ENCODE data around the gene OPA1.
"Not testable (repeated sequence)": the region's sequence is repeated elsewhere in the genome, so short reads cannot be mapped to it uniquely, and the experiment has no call there.

The OPA1 gene

DNA sequence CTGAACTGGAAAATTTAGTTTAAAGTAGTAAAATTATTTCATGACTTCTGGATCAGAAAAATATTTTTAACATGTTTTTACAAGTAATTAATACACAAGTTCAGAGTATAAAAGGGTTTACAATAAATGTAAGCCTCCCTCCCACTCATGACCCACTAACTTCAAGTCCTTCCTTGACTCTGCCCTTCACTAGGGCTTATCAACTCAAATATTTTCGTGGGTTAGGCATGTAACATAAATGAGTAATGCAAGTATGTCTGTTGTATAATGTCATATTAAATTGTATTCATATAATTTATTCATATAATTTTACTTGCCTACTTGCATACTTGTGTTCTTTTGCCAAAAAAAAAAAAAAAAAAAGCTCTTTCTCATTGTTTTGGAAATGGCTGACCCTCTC is 3.4 kb upstream of the OPA1 start:
- no peak for ATAC-seq
- DNase-seq = no peak

DNA sequence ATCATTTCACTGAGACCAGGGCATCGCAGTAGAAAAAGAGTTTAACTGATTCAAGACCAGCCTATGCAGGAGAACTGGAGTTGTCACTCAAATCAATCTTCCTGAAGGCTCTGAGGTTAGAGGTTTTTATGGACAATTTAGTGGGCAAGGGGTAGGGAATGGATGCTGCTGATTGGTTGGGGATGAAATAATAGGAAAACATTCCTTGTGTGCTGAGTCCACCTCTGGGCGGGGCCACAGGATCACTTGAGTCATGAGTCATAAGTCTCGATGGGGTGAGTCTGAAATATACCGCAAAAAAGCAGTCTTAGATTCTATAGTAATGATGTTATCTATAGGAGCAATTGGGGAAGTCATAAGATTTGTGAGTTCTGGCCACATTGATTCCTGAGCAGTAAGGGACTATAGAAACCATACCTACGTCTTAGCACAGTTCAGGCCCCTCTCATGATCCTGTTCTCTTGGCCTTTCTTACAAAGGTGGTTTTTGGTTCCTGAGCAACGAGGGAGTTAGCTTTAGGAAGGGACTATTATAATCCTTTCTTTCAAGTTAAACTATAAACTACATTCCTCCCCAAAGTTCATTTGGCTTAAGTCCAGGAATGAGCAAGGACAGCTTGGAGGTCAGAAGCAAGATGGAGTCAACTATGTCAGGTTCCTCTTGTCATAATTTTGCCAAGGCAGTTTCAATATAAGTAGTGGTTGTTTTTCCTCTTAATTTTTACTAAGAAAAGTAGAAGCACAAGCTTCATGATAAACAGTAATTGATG is 2.7 kb upstream of the OPA1 start:
- DNase-seq = no peak
- no peak for ATAC-seq

DNA sequence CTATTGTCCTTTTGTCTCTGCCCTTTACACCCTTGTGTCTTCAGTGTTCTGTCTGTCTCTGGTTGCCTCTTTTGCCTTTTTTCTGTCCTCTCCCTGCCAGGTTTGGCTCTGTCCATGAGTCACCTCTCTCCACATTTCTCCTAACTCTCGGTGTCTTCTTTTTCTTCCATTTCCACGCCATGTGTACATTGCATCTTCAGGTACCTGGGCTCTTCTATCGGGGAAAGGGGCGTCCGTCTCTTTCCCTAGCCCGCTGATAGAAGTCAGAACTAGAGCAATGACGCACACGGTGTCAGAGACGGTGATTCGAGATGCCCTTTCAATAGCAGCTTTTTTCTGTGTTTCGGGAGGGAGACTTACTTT is 641 bp downstream of the OPA1 start:
- ATAC-seq = peak; percentile 64
- DNase-seq = peak; percentile 49

DNA sequence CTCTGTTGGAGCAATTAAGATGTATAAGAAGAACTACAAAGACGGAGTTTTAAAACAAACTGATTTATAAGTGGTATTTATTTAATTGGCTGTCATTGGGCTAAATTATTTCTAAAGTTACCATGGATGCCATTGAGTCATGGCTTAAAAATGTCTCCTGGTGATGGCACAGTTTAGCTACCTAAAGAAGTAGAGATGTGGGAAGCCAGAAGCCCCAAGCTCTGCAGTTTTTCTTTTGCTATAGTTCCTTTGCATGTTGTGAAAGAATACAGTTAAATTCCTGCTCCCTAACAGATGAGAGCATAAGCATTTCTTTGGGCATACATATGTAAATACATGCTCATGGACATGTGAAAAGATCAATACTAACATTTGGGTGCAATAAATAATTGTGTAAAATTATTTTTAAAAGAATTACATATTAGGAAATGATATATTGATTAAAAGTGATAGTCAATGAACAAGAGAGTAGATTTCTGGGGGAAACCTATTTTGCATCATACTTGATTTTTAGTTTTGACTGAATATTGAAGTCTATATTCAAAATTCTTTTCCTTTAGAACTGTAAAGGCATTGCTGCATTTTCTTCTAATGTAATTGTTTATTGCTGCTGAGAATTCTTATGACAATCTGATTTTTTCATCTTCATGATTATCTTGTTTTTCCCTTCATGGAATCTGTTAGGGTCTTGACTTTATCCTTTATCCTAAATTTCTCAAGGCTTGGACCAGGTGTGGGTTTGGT is 2.1 kb downstream of the OPA1 start:
- no peak for ATAC-seq
- DNase-seq = no peak

DNA sequence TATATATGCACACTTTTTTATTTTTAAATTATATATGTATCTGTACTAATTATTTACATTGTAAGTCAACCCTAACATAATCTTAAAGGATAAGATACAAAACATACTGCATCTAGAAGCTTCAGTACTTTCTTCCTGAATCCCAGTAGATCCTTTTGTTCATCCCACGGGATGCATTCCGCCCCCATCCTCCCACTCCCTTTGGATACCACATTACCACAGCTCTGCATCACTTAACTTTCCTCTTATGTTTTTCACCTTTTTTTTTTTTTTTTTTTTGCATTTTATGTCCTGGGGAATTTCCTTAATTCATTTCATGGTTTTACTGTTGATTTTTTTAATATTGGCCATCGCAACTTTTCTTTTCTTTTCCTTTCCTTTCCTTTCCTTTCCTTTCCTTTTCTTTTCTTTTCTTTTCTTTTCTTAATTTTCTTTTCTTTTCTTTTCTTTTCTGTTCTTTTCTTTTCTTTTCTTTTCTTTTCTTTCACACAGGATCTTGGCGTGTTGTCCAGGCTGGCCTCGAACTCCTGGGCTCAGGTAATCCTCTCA is 3.0 kb downstream of the OPA1 start:
- DNase-seq = no peak
- ATAC-seq = no peak

DNA sequence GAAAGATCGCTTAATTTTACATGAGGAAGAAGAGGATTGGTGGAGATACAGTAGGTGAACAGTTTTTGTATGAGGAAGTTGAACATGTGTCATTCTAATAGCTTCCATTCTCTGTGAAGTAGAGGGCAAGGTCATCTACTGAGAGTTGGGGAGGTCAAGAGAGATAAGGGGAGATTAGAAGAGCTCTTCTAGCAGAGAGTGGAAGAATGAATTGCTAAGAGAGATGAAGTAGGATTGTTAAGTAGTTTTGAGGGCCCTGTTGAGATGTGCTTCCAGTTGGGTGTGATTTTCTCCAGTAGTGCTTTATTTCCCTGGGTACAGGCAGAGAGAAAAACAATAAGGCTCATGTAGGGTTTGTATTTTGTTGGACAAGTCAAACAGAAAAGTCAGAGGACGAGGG is 5.2 kb downstream of the OPA1 start:
- ATAC-seq (no peak), DNase-seq (no peak)

DNA sequence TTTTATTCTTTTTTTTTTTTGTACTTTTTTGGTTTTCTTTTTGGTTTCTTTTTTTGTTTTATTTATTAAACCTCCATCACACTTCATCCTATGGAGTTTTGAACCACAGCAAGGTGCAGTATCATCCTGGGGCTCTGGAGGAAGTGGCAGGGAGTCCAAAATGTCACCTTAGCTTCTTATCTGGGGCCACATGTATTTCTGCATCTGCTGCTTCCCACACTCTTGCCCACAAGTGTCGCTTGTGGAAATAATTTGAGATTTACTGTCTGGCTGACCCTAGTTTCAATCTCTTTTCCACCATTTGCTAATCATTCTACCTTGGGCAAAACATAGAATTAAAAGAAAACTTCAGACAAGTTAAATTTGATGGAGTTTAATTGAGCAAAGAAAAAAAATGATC is 6.4 kb downstream of the OPA1 start:
- ATAC-seq = peak; percentile 66
- DNase-seq = no peak

DNA sequence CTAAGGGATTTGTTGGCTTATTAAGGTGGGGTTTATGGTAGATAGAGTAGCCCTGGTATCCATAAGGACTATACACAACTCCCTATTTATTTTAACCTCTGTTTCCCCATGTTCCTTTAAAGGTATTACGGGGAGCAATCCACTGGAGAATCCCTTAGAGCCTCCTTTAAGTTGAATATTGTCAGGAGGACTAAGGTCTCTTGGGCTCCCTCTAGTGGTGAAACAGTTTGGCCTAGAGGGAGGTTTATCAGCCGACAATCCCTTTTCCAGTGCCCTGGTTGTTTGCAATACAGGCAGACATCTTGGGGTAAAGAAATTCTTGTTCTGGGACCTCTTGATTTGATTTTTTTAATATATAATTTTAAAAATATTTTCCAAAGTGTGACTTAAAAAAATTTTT is 12.9 kb downstream of the OPA1 start:
- peak; percentile 80 for ATAC-seq
- peak; percentile 56 for DNase-seq

DNA sequence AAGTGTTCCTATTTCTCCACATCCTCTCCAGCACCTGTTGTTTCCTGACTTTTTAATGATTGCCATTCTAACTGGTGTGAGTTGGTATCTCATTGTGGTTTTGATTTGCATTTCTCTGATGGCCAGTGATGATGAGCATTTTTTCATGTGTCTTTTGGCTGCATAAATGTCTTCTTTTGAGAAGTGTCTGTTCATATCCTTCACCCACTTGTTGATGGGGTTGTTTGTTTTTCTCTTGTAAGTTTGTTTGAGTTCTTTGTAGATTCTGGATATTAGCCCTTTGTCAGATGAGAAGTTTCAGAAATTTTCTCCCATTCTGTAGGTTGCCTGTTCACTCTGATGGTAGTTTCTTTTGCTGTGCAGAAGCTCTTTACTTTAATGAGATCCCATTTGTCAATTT is 13.9 kb downstream of the OPA1 start:
- ATAC-seq, DNase-seq: not testable (repeated sequence)

DNA sequence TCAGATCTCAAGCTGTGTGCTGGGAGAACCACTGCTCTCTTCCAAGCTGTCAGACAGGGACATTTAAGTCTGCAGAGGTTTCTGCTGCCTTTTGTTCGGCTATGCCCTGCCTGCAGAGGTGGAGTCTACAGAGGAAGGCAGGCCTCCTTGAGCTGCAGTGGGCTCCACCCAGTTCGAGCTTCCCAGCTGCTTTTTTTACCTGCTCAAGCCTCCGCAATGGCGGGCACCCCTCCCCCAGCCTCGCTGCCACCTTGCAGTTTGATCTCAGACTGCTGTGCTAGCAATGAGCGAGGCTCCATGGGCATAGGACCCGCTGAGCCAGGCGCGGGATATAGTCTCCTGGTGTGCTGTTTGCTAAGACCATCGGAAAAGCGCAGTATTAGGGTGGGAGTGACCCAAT is 17.5 kb downstream of the OPA1 start:
- not testable (repeated sequence) for ATAC-seq, DNase-seq

DNA sequence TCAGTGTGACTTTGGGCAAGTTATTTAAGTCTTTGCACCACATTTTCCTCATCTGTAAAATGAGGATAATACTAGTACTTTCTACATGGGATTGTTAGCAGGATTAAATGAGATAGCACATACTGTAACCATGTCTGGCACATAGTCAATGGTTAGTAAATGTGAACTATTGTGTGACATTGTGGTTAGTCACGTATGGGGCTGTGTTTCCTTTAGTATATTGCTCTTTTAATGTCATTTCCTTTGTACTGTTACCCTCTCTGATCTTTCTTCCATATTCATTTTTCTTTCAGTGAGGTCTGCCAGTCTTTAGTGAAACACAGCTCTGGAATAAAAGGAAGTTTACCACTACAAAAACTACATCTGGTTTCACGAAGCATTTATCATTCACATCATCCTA is 21.4 kb downstream of the OPA1 start:
- DNase-seq (no peak), ATAC-seq (peak; percentile 57)

DNA sequence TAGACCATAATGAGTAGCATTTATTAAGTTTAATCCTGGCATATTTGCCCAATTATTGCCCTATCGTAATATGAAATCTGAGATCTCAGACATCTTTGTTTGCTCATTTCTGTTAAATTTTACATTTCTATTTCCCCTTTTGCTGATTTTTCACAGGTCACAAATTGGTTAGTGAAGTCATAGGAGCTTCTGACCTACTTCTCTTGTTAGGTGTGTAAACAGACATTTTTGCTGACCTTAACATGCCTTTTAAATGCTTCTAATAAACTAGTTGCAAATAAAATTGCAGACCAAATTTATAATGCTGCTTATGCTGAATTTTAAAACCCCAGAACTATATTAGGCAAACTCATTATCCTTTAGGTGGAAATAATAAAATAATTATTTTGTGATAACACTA is 24.6 kb downstream of the OPA1 start:
- ATAC-seq = no peak
- DNase-seq = no peak

DNA sequence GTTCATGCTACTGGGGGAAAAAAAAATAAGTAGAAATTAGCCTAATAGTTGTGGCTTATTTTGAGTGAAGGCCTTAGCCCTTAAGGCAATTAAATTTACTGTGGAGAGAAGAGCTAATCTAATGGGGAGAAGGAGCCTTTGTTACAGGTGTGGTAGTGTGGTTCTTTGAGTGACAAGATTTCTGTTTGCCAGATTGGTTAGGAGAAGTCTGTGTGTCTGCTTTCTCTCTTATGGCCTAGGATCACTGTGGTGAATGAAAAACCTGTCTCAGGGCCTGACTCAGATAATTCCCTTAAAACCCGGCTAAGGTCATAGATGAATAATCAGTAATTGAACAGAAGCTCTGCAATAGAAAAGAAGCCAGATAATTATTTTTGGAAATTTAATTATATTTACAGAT is 27.0 kb downstream of the OPA1 start:
- no peak for DNase-seq
- ATAC-seq = no peak

DNA sequence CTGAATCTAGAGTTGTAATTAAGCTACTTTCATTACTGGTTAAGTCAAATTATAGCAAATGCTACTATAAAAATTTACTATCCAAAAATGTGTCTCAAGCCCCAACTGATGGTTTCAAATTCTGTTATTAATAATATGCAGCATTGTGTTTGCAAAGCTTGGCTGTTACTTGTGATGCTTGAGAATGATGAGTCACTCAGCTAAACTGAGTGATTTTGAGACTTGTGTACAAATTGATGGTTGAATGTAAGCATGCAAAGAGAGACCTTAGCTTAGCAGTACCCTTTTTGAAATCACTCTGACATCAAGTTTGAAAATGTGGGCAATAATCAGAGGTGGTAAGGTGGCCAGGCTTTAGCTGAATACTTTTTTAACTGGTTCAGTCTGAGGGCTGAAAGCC is 27.6 kb downstream of the OPA1 start:
- no peak for ATAC-seq
- no peak for DNase-seq

DNA sequence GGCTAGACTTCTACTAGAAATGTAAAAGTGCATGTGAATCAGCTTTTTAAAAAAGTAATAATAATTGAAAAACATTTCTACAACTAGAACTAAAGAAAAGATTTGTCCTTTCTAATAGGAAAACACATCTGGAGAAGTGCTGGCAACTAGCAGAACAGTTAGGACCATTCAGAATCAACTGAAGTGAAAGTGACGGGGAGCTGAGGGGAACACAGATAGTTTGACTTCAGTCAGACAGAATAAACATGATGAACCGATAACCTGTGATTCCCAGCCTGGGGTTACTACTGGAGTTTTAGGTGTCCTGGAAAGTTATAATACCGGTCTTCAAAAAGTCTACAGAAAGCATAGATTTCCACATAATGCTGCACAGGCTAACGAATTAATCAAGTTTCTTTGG is 28.1 kb downstream of the OPA1 start:
- ATAC-seq (no peak), DNase-seq (no peak)

DNA sequence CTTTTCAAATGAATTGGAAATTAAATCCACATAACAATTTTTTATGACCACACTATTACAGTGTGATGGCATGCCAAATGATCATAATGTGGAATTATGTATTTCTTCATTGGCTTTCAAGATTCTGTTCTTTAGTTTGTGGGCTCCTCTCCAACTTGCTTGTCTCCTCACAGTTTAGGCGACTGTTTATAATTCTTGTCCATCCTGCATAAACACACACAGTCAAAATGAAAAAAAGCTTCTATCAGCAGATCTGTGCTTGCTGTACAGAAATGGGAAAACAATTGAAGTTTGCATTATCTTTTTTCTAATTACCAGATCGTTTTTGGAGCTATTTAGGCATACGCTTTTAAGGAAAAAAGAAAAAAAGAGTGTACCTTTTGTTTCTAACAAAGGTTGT is 37.0 kb downstream of the OPA1 start:
- no peak for ATAC-seq

DNA sequence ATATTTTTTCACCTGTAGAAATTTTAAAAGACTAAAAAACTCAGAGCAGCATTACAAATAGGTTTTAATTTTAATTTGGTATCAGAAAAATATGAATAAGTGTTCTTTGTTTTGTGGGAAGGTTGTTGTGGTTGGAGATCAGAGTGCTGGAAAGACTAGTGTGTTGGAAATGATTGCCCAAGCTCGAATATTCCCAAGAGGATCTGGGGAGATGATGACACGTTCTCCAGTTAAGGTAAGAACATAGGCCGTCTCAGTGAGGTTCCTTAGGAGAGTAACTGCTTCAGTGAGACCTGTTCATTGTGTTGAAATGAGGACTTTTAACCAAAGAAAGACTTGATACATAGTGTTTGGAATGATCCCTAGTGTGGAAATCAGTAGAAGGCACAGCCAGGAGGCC is 44.8 kb downstream of the OPA1 start:
- DNase-seq (no peak), ATAC-seq (no peak)

More for the DNA sequence above, 37.0 kb downstream of the OPA1 start:
- DNase-seq = no peak

DNA sequence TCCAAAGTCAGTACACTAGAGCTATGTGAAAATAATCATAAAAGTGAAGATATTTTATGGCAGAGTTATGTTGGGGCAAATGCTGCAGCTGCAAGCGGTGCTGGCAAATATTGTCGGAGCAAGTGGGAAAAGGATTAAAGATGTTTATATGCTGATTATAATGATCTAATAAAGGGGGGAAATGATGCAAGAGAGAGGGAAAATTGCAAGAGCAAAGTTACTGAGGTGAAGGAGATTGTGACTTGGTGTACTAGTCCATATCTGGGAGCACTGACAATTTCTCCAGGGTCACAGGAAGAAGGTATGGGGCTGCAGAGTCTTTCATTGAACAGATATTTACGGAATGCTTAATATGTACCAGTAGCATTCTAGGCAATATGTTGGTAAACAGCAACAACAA is 45.8 kb downstream of the OPA1 start:
- DNase-seq = no peak

DNA sequence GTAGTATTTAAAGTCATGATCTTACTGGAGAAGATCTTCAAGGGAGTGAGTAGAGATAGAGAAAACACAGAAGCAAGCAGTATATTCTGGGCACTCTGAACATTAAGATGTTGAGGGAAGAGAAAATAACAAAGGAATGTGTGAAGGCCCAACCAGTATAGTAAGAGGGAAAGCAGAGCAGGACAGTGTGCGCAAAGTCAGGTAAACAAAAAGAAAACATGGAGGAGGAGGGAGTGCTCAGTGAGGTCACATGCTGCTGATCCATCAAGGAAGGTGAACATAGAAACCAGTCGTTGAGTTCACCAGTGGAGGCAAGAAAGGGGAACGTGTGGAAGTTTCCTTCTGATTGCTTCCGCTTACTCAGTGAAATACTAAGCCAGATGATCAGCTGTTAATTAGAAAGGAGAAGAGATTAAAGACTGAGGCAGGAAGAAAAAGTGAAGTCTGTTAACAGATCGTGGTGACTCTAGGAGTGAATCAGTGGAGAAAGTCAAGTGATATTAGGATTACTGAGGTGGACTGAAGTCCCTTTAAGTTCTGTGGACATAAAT is 47.2 kb downstream of the OPA1 start:
- DNase-seq (no peak), ATAC-seq (no peak)

More for the DNA sequence above, 45.8 kb downstream of the OPA1 start:
- no peak for ATAC-seq

DNA sequence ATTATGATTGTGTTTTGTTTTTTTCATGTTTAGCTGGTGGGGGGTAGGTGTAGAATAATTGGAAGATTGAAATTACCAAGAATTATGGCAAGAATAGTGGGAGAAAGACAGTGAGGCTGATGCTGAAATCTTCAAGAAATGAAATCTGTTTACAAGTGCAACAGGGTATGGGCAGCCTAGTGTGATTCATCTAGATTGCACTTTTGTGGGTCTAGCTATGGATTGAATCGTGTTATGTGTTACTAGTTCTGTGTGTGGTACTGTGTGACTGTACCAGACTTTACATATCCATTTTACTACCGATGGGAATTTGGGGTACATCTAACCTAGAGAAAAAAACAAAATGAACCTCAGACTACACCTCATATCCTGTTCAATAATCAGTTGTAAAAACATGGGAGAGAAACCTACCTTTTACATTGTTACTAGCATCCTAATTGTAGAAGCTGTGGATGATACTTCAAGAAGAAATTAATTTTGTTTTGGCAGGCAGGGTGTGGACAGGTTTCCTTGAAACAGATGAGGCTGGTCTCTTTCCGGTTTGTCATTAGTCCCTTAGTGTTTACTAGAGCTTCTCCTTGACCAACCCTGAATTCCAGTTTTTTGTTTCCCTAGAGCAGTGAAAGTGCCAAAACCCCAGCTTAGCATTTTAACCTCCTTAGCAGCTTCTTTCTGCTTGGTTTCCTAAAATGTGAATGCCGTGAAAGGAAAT is 47.9 kb downstream of the OPA1 start:
- peak; percentile 28 for ATAC-seq

DNA sequence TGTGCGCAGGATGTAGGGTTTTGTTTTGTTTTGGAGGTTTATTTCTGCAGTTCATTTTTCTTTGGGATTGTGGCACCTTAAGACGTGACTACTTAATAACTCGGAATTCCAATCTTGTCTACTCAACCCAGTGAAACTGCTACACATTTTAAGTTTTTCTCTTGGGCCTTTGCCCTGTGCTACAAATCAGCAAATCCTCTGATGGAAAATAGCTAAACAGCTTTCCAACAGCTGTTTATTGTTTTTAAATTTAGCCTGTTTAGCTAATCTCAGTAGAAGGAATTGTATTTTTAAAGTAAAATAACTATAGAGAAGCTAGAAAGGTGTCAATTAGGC is 48.4 kb downstream of the OPA1 start:
- DNase-seq = no peak
- no peak for ATAC-seq

More for the DNA sequence above, 47.9 kb downstream of the OPA1 start:
- DNase-seq = no peak

DNA sequence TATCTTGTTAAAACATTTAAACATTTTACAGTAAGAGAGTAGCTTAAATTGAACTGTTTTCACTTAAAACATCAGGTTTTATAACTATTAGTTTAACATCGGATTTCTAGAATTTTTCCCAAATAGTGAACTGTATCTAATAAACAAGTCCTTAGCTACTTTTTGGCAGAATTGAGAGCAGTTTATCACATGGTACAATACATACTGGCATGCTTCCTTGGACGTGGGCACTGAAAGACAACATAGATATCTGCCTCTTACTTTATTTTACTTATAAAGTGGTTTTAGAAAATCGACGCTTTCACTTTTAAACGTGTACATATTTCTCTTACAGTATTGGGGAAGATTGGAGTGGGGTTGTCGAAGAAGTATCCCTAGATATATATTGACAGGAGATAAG is 52.8 kb downstream of the OPA1 start:
- no peak for DNase-seq
- no peak for ATAC-seq
